Spleen (tissue), 11 donors: ENCODE data around the gene TCF19. TPM values are rescaled to one million over a fixed set of nuclear protein-coding genes. Genes with fewer than 3 reads are reported as not detected.

ENCODE experiments used
- DNase-seq: peaks from one replicate; pipeline ENCODE4 v3.0.0-alpha.2; 2020
- H3K27ac ChIP-seq, 8 donors: fragments of 200-600 bp; sonication (generic) in 7 of 8; 1 replicate in 4 of 8; 2 replicates in 4 of 8; pipeline versions ENCODE4 v1.5.0 to v1.8.0; 2016 to 2021; ENCODE audit warnings: inconsistent platforms in 4 of 8, mild to moderate bottlenecking in 4 of 8, moderate library complexity in 1 of 8
- H3K27me3 ChIP-seq, 7 donors: fragments of 200-600 bp; sonication (generic) in 6 of 7; replicated peaks in 1 of 7; 1 replicate in 4 of 7; 2 replicates in 3 of 7; pipeline versions ENCODE4 v1.5.0 to v1.8.0; 2016 to 2021; ENCODE audit warnings: inconsistent platforms in 3 of 7, mild to moderate bottlenecking in 1 of 7
- H3K36me3 ChIP-seq, 6 donors: fragments of 200-600 bp; sonication (generic) in 5 of 6; 1 replicate in 4 of 6; 2 replicates in 2 of 6; pipeline versions ENCODE4 v1.5.0 to v1.8.0; 2016 to 2021; ENCODE audit warnings: inconsistent platforms in 2 of 6
- H3K4me1 ChIP-seq, 6 donors: fragments of 200-600 bp; sonication (generic) in 5 of 6; 1 replicate in 3 of 6; 2 replicates in 3 of 6; pipeline versions ENCODE4 v1.5.0 to v1.8.0; 2016 to 2021; ENCODE audit warnings: inconsistent platforms in 3 of 6
- H3K4me3 ChIP-seq, 8 donors: fragments of 200-600 bp; sonication (generic) in 7 of 8; 1 replicate in 4 of 8; 2 replicates in 4 of 8; pipeline versions ENCODE4 v1.5.0 to v1.8.0; 2016 to 2021; ENCODE audit warnings: inconsistent platforms in 4 of 8, mild to moderate bottlenecking in 4 of 8, moderate library complexity in 2 of 8
- H3K9me3 ChIP-seq, 8 donors: fragments of 200-600 bp; sonication (generic) in 7 of 8; 1 replicate in 4 of 8; 2 replicates in 4 of 8; pipeline versions ENCODE4 v1.5.0 to v1.8.0; 2016 to 2021; ENCODE audit warnings: inconsistent platforms in 4 of 8
- POLR2A ChIP-seq, 3 donors: fragments of 450-650 bp; IDR thresholded peaks; one replicate each; pipeline ENCODE4 v1.5.1; 2017; ENCODE audit warnings: antibody characterized with exemption in 3 of 3, mild to moderate bottlenecking in 1 of 3
- POLR2AphosphoS5 ChIP-seq, 3 donors: sonication (generic); formaldehyde crosslinking; IDR thresholded peaks; one replicate each; pipeline ENCODE4 v1.5.1; 2017; ENCODE audit warnings: antibody characterized with exemption in 3 of 3
- WGBS, 5 donors: extraction: QIAGEN DNeasy Blood & Tissue Kit in 3 of 5; methylation state at CpG; one replicate each; pipeline versions ENCODE4 v1.1.5 to v1.1.7; 2013 to 2018; 5-methylcytosine and 5-hydroxymethylcytosine counted together
- intact Hi-C: fragments of 100-400 bp; cut with DNase I; formaldehyde crosslinking; loops from one replicate; pipeline ENCODE4 v1.15.0; 2023; ENCODE audit warnings: low total_unique reads
- polyA plus RNA-seq, 3 donors: library from polyadenylated mRNA; stranded (reverse); fragments of 200-250 nt; gene quantifications; one replicate each; pipeline ENCODE4 v1.2.1, GENCODE V29; 2013
- total RNA-seq, 7 donors: library from RNA; depleted of rRNA in 3 of 7; stranded (reverse); fragments of >200 nt in 3 of 7; fragmentation: NEBNext Ultra II Directional in 4 of 7; extraction: Animal tissue kit (Norgen Biotek cat#: 25700) in 4 of 7; gene quantifications; one replicate each; pipeline versions ENCODE4 v1.1.0 to v1.2.1, GENCODE V29; 2016 to 2021
- TF ChIP-seq, protein P1 (sequence below), 11 experiments: fragments of 200-600 bp in 7 of 11; fragments of 450-650 bp in 4 of 11; sonication (generic) in 4 of 11; IDR thresholded peaks in 8 of 11; conservative IDR thresholded peaks in 3 of 11; 1 replicate in 7 of 11; 2 replicates in 4 of 11; pipeline versions ENCODE4 v1.4.0 to v1.8.0; 2016 to 2021; ENCODE audit warnings: antibody characterized with exemption in 11 of 11, inconsistent platforms in 4 of 11, mild to moderate bottlenecking in 1 of 11
- donor health status: healthy with polysubstance abuse.
- donor health status: DM: no; HTN: no; CAD: no; lungs with moderate emphysema.
- donor health status: DM: no; HTN: no; CAD: no.
- donor health status: Bipolar disorder and iron deficiency.
- donor health status: healthy.
- donor health status: DM: no; HTN: no; CAD: no.
- donor health status: DM: yes; HTN: yes; CAD: no.

The TCF19 gene
- total and polyA plus RNA-seq, 10 donors, result 6.2 to 12.6 (median 9.3) TPM

DNA sequence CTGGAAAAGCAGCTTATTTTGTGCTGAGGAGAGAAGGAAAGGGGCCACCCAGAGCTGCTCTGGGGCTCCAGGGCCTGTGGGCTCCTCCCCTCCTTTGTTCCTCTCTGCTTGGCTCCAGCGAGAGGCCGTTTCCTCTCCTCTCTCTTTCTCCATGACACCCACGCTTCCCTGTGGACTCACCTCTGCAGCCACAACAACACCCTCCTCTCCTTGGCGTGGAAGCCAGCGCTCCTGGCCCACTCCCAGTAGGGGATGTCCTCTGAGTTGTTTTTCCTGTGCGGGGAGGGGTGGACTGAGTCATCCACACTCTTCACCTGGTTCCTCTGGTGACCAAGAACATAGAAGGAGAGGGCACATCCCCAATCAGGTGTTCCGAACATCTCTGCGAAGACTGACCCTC lies 33.2 kb upstream of the TCF19 start:
- DNase-seq, result no peak
- H3K4me3 ChIP-seq, result no peak overlapping the region
- no peak for TF ChIP-seq POLR2A (IDR thresholded peaks at IDR 0.05)
- TF ChIP-seq POLR2AphosphoS5 (IDR thresholded peaks at IDR 0.05), result no peak
- TF ChIP-seq, protein P1, sequence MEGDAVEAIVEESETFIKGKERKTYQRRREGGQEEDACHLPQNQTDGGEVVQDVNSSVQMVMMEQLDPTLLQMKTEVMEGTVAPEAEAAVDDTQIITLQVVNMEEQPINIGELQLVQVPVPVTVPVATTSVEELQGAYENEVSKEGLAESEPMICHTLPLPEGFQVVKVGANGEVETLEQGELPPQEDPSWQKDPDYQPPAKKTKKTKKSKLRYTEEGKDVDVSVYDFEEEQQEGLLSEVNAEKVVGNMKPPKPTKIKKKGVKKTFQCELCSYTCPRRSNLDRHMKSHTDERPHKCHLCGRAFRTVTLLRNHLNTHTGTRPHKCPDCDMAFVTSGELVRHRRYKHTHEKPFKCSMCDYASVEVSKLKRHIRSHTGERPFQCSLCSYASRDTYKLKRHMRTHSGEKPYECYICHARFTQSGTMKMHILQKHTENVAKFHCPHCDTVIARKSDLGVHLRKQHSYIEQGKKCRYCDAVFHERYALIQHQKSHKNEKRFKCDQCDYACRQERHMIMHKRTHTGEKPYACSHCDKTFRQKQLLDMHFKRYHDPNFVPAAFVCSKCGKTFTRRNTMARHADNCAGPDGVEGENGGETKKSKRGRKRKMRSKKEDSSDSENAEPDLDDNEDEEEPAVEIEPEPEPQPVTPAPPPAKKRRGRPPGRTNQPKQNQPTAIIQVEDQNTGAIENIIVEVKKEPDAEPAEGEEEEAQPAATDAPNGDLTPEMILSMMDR (IDR thresholded peaks at IDR 0.05 in 8 of 11, conservative IDR thresholded peaks at IDR 0.05 in 3 of 11), result no peak
- intact Hi-C loops, result no loop called here
- H3K27ac ChIP-seq, result no peak overlapping the region
- WGBS, 5 donors, result 52 to 72% (median 56%) methylated on average over 8 of the region's 8 CpGs
- H3K36me3 ChIP-seq, result no peaks in the 10 kb centered on the region
- H3K4me1 ChIP-seq, result peaks cover 0 to 5% (median 0%) of the 10 kb centered on the region in 6 donors
- peaks cover 0 to 9% (median 0%) of the 10 kb centered on the region in 7 donors for H3K27me3 ChIP-seq
- H3K9me3 ChIP-seq, result no peaks in the 10 kb centered on the region

DNA sequence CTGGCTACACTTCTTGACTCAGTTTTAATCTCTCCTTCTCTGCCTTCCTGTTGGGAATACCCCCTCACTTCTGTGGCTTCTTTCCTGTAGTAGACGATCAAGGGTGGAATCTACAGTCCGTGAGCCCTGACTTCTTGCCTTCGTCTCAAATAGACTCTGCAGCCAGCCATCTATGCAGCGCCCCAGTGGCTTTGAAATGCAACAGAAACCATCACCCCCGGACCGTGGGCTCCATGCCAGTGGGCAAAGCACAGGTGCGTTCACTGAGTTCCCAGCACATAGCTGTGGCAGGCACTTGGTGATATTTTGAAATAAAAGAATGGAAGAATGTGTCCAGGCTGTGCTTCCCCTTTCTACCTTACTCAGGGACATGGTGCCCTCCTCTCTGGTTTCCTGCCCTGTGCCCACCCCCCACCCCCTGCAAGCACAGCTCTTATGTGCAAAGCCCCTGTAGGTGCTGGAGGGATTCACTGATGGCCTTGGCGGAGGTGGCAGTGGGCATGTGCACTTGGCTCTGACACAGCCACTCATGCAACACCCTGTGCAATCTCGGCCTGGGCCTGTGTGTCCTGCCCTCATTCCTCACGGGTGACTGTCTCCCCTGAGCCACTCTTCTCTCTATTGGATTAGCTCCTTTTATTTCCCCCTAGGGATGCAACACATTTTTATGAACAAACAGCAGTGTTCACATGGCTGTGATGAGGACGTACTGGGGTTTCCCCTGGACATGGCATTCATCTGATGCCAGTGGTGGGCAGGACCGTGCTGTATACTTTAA lies 32.6 kb upstream of the TCF19 start:
- peaks cover 0 to 5% (median 0%) of the 10 kb centered on the region in 6 donors for H3K4me1 ChIP-seq
- intact Hi-C loops, result no loop called here
- peaks cover 0 to 5% (median 0%) of the 10 kb centered on the region in 7 donors for H3K27me3 ChIP-seq
- no peaks in the 10 kb centered on the region for H3K9me3 ChIP-seq
- no peak for DNase-seq
- H3K4me3 ChIP-seq, result no peak overlapping the region
- no peaks in the 10 kb centered on the region for H3K36me3 ChIP-seq
- no peak overlapping the region for H3K27ac ChIP-seq
- WGBS, 5 donors, result 57 to 67% (median 59%) methylated on average over 11 to 12 of the region's 12 CpGs
- TF ChIP-seq POLR2AphosphoS5 (IDR thresholded peaks at IDR 0.05), result no peak
- TF ChIP-seq, protein P1 (IDR thresholded peaks at IDR 0.05 in 8 of 11, conservative IDR thresholded peaks at IDR 0.05 in 3 of 11), result no peak
- no peak for TF ChIP-seq POLR2A (IDR thresholded peaks at IDR 0.05)

DNA sequence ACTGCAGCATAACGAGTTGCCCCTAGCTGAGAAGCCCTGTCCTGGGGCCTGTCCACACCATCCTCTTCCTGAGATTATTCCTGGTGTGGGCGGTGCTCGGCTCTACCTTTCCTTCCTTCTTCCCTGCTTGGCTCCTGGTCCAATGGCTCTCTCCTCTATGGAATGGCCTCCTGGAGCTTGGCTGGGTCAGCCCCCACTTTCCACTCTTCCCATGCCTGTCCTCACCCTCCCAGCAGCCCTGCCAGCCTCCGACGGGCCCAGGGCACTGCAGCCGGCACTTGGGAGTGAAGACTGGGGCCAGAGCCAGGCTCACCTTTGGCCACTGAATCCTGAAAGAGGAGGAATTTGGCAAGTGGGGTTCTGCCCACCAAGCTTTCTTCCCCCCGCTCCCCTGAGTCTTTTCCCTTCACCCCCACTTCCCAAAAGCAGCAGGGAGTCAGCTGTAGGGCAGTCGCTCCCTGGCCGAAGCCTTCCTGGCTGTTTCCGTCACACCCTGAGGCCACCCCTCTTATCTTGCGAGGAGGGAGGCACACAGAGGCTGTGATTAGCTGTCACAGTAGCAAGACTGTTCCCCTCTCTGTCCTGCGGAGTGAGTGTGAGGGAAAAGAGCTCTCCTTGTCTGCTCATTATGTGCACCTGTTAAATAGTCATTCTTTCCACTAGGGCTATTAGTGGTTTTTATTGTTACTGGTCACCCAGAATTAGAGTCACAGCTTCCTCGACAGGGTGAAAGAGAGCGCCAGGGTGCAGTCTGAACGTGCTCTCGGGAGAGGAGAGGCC lies 31.8 kb upstream of the TCF19 start:
- TF ChIP-seq POLR2AphosphoS5 (IDR thresholded peaks at IDR 0.05) (no peak), POLR2A (IDR thresholded peaks at IDR 0.05) (no peak)
- TF ChIP-seq, protein P1 (IDR thresholded peaks at IDR 0.05 in 8 of 11, conservative IDR thresholded peaks at IDR 0.05 in 3 of 11), result no peak
- no peak for DNase-seq
- 80 to 84% (median 82%) methylated on average over 16 of the region's 16 CpGs for WGBS, 5 donors
- H3K4me1 ChIP-seq, result peaks cover 0 to 5% (median 0%) of the 10 kb centered on the region in 6 donors
- no peaks in the 10 kb centered on the region for H3K9me3 ChIP-seq
- intact Hi-C loops, result no loop called here
- H3K27ac ChIP-seq, result no peak overlapping the region
- H3K36me3 ChIP-seq, result no peaks in the 10 kb centered on the region
- no peak overlapping the region for H3K4me3 ChIP-seq
- H3K27me3 ChIP-seq, result peaks cover 0 to 5% (median 0%) of the 10 kb centered on the region in 7 donors
